Erythroblast (primary cell): ENCODE data around the gene DDX54.

ENCODE experiments used
- GATA1 ChIP-seq: IDR thresholded peaks from 2 replicates; pipeline ENCODE4 v1.6.1; 2011; ENCODE audit warnings: low read depth, mild to moderate bottlenecking, control low read depth, low read length, moderate library complexity
- POLR2A ChIP-seq: IDR thresholded peaks from 2 replicates; pipeline ENCODE4 v1.6.1; 2011; ENCODE audit warnings: mild to moderate bottlenecking, low read length

GRCh38 chr12:113169697-113170096 lies 15.6 kb downstream of the DDX54 start:
- TF ChIP-seq POLR2A (no peak), GATA1 (no peak)
